ENCODE measurements around the gene HOXC6. TPM values are rescaled to one million over a fixed set of nuclear protein-coding genes. Genes with fewer than 3 reads are reported as not detected.

Gene HOXC6
- total and polyA plus RNA-seq, 2 experiments from 2014 or later = not detected

- no peaks in the 10 kb centered on the region for H3K79me2 ChIP-seq (replicated peaks; ENCODE audit: insufficient read depth)
- no peak for DNase-seq (ENCODE audit: low spot score)
- Mint-ChIP-seq H3K27ac (no peak overlapping the region), H3K4me3 (no peak overlapping the region), H3K4me1 (peaks cover 11% of the 10 kb centered on the region), H3K27me3 (ENCODE audit: insufficient read depth, low read depth, poor library complexity) (peaks cover 100% of the 10 kb centered on the region), H3K9me3 (peaks cover 4% of the 10 kb centered on the region; the same call in 2 of the 3 replicates), H3K36me3 (ENCODE audit: low read depth) (no peaks in the 10 kb centered on the region)
- ATAC-seq = no peak
- no peak overlapping the region for H3K4me3 ChIP-seq
- no peak overlapping the region for H3K27ac ChIP-seq (ENCODE audit: low read depth)
- peaks cover 26% of the 10 kb centered on the region; the same call in 1 of the 2 replicates for H3K4me1 ChIP-seq (ENCODE audit: insufficient read depth)
- peaks cover 69% of the 10 kb centered on the region for H4K20me1 ChIP-seq (replicated peaks; ENCODE audit: insufficient read depth)
- H3K36me3 ChIP-seq (ENCODE audit: insufficient read depth) = peaks cover 3% of the 10 kb centered on the region; the same call in 1 of the 2 replicates
- TF ChIP-seq STAT1 (IDR thresholded peaks at IDR 0.05; ENCODE audit: unreplicated experiment) = no peak
- peak; percentile 33 for TF ChIP-seq EZH2 (IDR thresholded peaks at IDR 0.05; ENCODE audit: low read depth, unreplicated experiment)
- peaks cover 100% of the 10 kb centered on the region for H3K27me3 ChIP-seq (ENCODE audit: insufficient read depth)
- H3K4me2 ChIP-seq = no peak overlapping the region
- H3F3A ChIP-seq (replicated peaks; ENCODE audit: low read depth) = peaks cover 37% of the 10 kb centered on the region
- no peak overlapping the region for H2AFZ ChIP-seq
- H3K9me2 ChIP-seq (ENCODE audit: insufficient read depth) = no peaks in the 10 kb centered on the region
These were observed 16.3 kb downstream of the HOXC6 start for GRCh38 chr12:54044425-54045103.

GRCh38 chr12:54045401-54045800 lies 17.2 kb downstream of the HOXC6 start:
- Histone ChIP-seq H3K36me3 (ENCODE audit: insufficient read depth) (peaks cover 3% of the 10 kb centered on the region; the same call in 1 of the 2 replicates), H3F3A (replicated peaks; ENCODE audit: low read depth) (peaks cover 37% of the 10 kb centered on the region), H2AFZ (no peak overlapping the region), H3K27me3 (ENCODE audit: insufficient read depth) (peaks cover 100% of the 10 kb centered on the region), H3K4me1 (ENCODE audit: insufficient read depth) (peaks cover 31% of the 10 kb centered on the region), H3K27ac (ENCODE audit: low read depth) (no peak overlapping the region), H3K9me2 (ENCODE audit: insufficient read depth) (no peaks in the 10 kb centered on the region), H3K4me3 (no peak overlapping the region), H3K79me2 (replicated peaks; ENCODE audit: insufficient read depth) (no peaks in the 10 kb centered on the region), H4K20me1 (replicated peaks; ENCODE audit: insufficient read depth) (peaks cover 69% of the 10 kb centered on the region), H3K4me2 (no peak overlapping the region)
- TF ChIP-seq NANOG (IDR thresholded peaks at IDR 0.05; ENCODE audit: borderline replicate concordance) = no peak
- TF ChIP-seq EZH2 (IDR thresholded peaks at IDR 0.05; ENCODE audit: low read depth, unreplicated experiment) = peak; percentile 37
- peaks cover 4% of the 10 kb centered on the region; the same call in 2 of the 3 replicates for H3K9me3 Mint-ChIP-seq
- no peak overlapping the region for H3K4me3 Mint-ChIP-seq
- DNase-seq (ENCODE audit: low spot score) (no peak), ATAC-seq (no peak)
- H3K4me1 Mint-ChIP-seq = peaks cover 13% of the 10 kb centered on the region
- no peak overlapping the region for H3K27ac Mint-ChIP-seq
- no peaks in the 10 kb centered on the region for H3K36me3 Mint-ChIP-seq (ENCODE audit: low read depth)
- H3K27me3 Mint-ChIP-seq (ENCODE audit: insufficient read depth, low read depth, poor library complexity) = peaks cover 100% of the 10 kb centered on the region

- ATAC-seq (no peak), DNase-seq (ENCODE audit: low spot score) (no peak)
- Histone ChIP-seq H3K79me2 (replicated peaks; ENCODE audit: insufficient read depth) (no peaks in the 10 kb centered on the region), H3K4me1 (ENCODE audit: insufficient read depth) (peaks cover 37% of the 10 kb centered on the region), H4K20me1 (replicated peaks; ENCODE audit: insufficient read depth) (peaks cover 69% of the 10 kb centered on the region), H2AFZ (no peak overlapping the region), H3K36me3 (ENCODE audit: insufficient read depth) (peaks cover 3% of the 10 kb centered on the region; the same call in 1 of the 2 replicates), H3K27me3 (ENCODE audit: insufficient read depth) (peaks cover 100% of the 10 kb centered on the region), H3K27ac (ENCODE audit: low read depth) (no peak overlapping the region), H3F3A (replicated peaks; ENCODE audit: low read depth) (peaks cover 34% of the 10 kb centered on the region), H3K4me2 (no peak overlapping the region), H3K9me2 (ENCODE audit: insufficient read depth) (no peaks in the 10 kb centered on the region), H3K4me3 (no peak overlapping the region)
- H3K27ac Mint-ChIP-seq = no peak overlapping the region
- peaks cover 100% of the 10 kb centered on the region for H3K27me3 Mint-ChIP-seq (ENCODE audit: insufficient read depth, low read depth, poor library complexity)
- no peak overlapping the region for H3K4me3 Mint-ChIP-seq
- no peaks in the 10 kb centered on the region; the same call in 2 of the 3 replicates for H3K9me3 Mint-ChIP-seq
- peaks cover 15% of the 10 kb centered on the region for H3K4me1 Mint-ChIP-seq
- TF ChIP-seq NANOG (IDR thresholded peaks at IDR 0.05; ENCODE audit: borderline replicate concordance) = no peak
- TF ChIP-seq ZNF114 (CRISPR knock-in tag; IDR thresholded peaks at IDR 0.05) = no peak
- no peak for TF ChIP-seq CTCF (conservative IDR thresholded peaks at IDR 0.05; ENCODE audit: low read depth in 2 of 2)
- TF ChIP-seq EZH2phosphoT487 (IDR thresholded peaks at IDR 0.05; ENCODE audit: unreplicated experiment) = peak; percentile 66
- peak; percentile 93 for TF ChIP-seq EZH2 (IDR thresholded peaks at IDR 0.05; ENCODE audit: low read depth, unreplicated experiment)
- no peaks in the 10 kb centered on the region for H3K36me3 Mint-ChIP-seq (ENCODE audit: low read depth)
These were observed 17.8 kb downstream of the HOXC6 start for GRCh38 chr12:54045868-54046521.

Data from GM23338 (cell line).